ENCODE results near the gene HTT.

HTT gene

GRCh38 chr4:3267576-3268394 is 193.3 kb downstream of the HTT start:
- Histone ChIP-seq H3K27me3 (ENCODE audit: control insufficient read depth, insufficient read depth, low read length) (no peaks in the 10 kb centered on the region), H3K4me3 (ENCODE audit: low read depth, low read length) (no peak overlapping the region)

DNA sequence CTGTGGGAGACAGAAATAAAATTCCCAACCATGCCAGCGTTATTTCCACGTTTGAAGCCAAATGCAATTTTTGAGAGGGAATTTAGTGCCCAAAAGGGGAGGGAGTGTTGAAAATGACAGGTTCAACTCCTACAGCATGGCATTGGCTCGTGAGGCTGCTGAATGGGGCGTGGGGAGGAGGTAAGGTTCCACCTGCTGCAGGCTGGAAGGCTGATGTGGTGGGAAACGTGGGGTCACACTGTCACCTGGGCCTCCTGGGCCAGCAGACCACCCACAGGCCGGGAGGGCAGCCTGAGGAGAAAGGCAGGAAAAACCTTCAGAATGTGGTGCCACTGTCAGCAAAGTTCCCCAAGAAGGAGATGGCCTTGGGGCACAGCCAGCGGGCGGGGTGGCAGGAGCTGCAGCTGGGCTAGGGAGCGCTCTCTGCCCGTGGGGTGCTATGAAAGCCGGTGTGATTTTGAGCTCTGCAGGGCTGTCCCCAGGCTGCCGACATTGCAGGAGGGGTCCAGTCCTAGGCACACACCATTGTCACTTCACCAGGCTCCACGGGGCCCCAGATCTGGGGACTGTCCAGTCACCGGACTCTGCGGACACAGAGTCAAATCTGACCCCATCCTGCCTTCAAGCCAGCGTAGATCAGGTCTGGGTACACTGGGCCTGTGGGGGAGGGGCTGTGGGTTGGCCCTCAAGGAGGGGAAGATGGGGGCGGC is 194.1 kb downstream of the HTT start:
- H3K4me1 ChIP-seq (ENCODE audit: control insufficient read depth, insufficient read depth, low read length): no peaks in the 10 kb centered on the region
- no peaks in the 10 kb centered on the region for H3K27me3 ChIP-seq (ENCODE audit: control insufficient read depth, insufficient read depth, low read length)
- no peaks in the 10 kb centered on the region for H3K9me3 ChIP-seq (ENCODE audit: control insufficient read depth, insufficient read depth, low read length)
- no peak overlapping the region for H3K9ac ChIP-seq (ENCODE audit: low read depth, low read length)
- no peak overlapping the region for H3K4me3 ChIP-seq (ENCODE audit: low read depth, low read length)
- H3K36me3 ChIP-seq (ENCODE audit: control insufficient read depth, insufficient read depth, low read length): no peaks in the 10 kb centered on the region

More at GRCh38 chr4:3267576-3268394, 193.3 kb downstream of the HTT start:
- no peaks in the 10 kb centered on the region for H3K9me3 ChIP-seq (ENCODE audit: control insufficient read depth, insufficient read depth, low read length)
- no peaks in the 10 kb centered on the region for H3K4me1 ChIP-seq (ENCODE audit: control insufficient read depth, insufficient read depth, low read length)
- no peak overlapping the region for H3K9ac ChIP-seq (ENCODE audit: low read depth, low read length)
- no peaks in the 10 kb centered on the region for H3K36me3 ChIP-seq (ENCODE audit: control insufficient read depth, insufficient read depth, low read length)

DNA sequence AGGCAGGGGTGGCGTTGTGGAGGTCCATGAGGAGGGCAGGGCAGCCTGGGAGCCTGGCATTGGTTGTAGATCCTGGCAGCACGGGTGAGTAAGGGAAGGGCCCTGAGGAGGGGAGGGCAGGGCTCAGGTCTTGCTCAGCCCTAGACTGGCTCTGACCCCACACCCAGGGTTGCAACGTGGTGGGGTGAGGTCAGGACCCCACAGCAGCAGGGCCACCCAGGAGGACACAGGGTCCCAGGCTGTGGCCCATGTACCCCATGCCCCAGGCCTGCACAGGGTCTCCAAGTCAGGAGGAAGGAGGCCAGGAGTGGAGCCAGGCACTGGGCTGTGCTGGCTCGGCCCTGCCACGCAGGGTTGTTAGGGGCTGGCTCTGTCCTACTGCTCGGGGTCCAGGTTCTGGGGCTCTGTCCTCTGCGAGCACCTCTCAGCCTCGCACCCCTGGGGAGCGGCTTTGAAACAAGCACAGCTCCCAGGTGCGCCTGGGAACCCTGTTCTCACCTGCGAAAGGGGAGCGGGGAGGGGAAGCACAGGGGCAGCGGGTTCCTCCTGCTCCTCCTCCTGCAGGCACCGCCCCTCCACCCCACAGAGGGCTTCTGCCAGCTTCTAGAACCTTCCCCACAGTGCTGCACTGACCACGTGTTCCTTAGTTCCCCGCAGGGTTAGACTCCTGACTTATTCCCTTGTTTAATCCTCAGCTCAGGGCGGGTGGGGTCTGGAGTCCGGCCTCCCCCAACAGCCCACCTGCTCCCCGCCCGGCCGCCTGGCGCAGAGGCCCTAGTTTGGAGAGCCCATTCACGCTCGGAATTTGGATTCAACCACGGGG is 194.8 kb downstream of the HTT start:
- Histone ChIP-seq H3K9ac (ENCODE audit: low read depth, low read length) (no peak overlapping the region), H3K27me3 (ENCODE audit: control insufficient read depth, insufficient read depth, low read length) (no peaks in the 10 kb centered on the region), H3K4me3 (ENCODE audit: low read depth, low read length) (no peak overlapping the region), H3K36me3 (ENCODE audit: control insufficient read depth, insufficient read depth, low read length) (no peaks in the 10 kb centered on the region), H3K9me3 (ENCODE audit: control insufficient read depth, insufficient read depth, low read length) (no peaks in the 10 kb centered on the region), H3K4me1 (ENCODE audit: control insufficient read depth, insufficient read depth, low read length) (no peaks in the 10 kb centered on the region)

- Histone ChIP-seq H3K27me3 (ENCODE audit: control insufficient read depth, insufficient read depth, low read length) (no peaks in the 10 kb centered on the region), H3K4me3 (ENCODE audit: low read depth, low read length) (no peak overlapping the region), H3K4me1 (ENCODE audit: control insufficient read depth, insufficient read depth, low read length) (no peaks in the 10 kb centered on the region)
These were observed 195.6 kb downstream of the HTT start for GRCh38 chr4:3269991-3270611.

GRCh38 chr4:3271131-3271530 is 196.7 kb downstream of the HTT start:
- no peaks in the 10 kb centered on the region for H3K4me1 ChIP-seq (ENCODE audit: control insufficient read depth, insufficient read depth, low read length)
- no peak overlapping the region for H3K4me3 ChIP-seq (ENCODE audit: low read depth, low read length)
- no peaks in the 10 kb centered on the region for H3K9me3 ChIP-seq (ENCODE audit: control insufficient read depth, insufficient read depth, low read length)
- no peaks in the 10 kb centered on the region for H3K27me3 ChIP-seq (ENCODE audit: control insufficient read depth, insufficient read depth, low read length)
- H3K9ac ChIP-seq (ENCODE audit: low read depth, low read length): no peak overlapping the region
- no peaks in the 10 kb centered on the region for H3K36me3 ChIP-seq (ENCODE audit: control insufficient read depth, insufficient read depth, low read length)

More at GRCh38 chr4:3269991-3270611, 195.6 kb downstream of the HTT start:
- H3K9ac ChIP-seq (ENCODE audit: low read depth, low read length): no peak overlapping the region
- H3K9me3 ChIP-seq (ENCODE audit: control insufficient read depth, insufficient read depth, low read length): no peaks in the 10 kb centered on the region
- H3K36me3 ChIP-seq (ENCODE audit: control insufficient read depth, insufficient read depth, low read length): no peaks in the 10 kb centered on the region

DNA sequence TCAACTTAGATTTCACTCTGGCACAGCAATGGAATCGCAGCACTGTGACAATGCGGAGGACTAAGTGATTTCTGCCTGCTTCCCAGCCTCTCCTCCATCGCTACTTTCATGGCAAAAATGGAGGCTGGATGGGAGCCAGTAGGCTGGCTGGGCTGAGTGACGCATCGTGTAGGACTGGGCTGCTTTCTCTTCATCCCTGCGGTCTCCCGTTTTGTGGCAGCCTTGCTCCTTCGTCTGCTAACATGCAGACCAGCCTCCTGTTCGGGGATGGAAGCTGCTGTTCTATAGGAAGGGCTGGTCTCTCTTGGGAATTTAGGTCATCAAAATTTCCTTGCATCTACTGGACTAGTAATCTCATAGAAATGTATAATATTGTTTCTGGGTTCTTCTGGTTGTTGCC is 202.5 kb downstream of the HTT start:
- no peaks in the 10 kb centered on the region for H3K9me3 ChIP-seq (ENCODE audit: control insufficient read depth, insufficient read depth, low read length)

GRCh38 chr4:3280466-3280865 is 206.0 kb downstream of the HTT start:
- H3K4me1 ChIP-seq (ENCODE audit: control insufficient read depth, insufficient read depth, low read length): no peaks in the 10 kb centered on the region
- H3K9ac ChIP-seq (ENCODE audit: low read depth, low read length): no peak overlapping the region
- H3K4me3 ChIP-seq (ENCODE audit: low read depth, low read length): no peak overlapping the region
- H3K36me3 ChIP-seq (ENCODE audit: control insufficient read depth, insufficient read depth, low read length): no peaks in the 10 kb centered on the region
- no peaks in the 10 kb centered on the region for H3K9me3 ChIP-seq (ENCODE audit: control insufficient read depth, insufficient read depth, low read length)
- no peaks in the 10 kb centered on the region for H3K27me3 ChIP-seq (ENCODE audit: control insufficient read depth, insufficient read depth, low read length)

More for the DNA sequence above, 202.5 kb downstream of the HTT start:
- Histone ChIP-seq H3K4me3 (ENCODE audit: low read depth, low read length) (no peak overlapping the region), H3K4me1 (ENCODE audit: control insufficient read depth, insufficient read depth, low read length) (no peaks in the 10 kb centered on the region), H3K9ac (ENCODE audit: low read depth, low read length) (no peak overlapping the region), H3K36me3 (ENCODE audit: control insufficient read depth, insufficient read depth, low read length) (no peaks in the 10 kb centered on the region), H3K27me3 (ENCODE audit: control insufficient read depth, insufficient read depth, low read length) (no peaks in the 10 kb centered on the region)

- Histone ChIP-seq H3K4me1 (ENCODE audit: control insufficient read depth, insufficient read depth, low read length) (no peaks in the 10 kb centered on the region), H3K9ac (ENCODE audit: low read depth, low read length) (no peak overlapping the region), H3K27me3 (ENCODE audit: control insufficient read depth, insufficient read depth, low read length) (no peaks in the 10 kb centered on the region), H3K36me3 (ENCODE audit: control insufficient read depth, insufficient read depth, low read length) (no peaks in the 10 kb centered on the region), H3K4me3 (ENCODE audit: low read depth, low read length) (no peak overlapping the region), H3K9me3 (ENCODE audit: control insufficient read depth, insufficient read depth, low read length) (no peaks in the 10 kb centered on the region)
These were observed 209.0 kb downstream of the HTT start for GRCh38 chr4:3283483-3283882.

DNA sequence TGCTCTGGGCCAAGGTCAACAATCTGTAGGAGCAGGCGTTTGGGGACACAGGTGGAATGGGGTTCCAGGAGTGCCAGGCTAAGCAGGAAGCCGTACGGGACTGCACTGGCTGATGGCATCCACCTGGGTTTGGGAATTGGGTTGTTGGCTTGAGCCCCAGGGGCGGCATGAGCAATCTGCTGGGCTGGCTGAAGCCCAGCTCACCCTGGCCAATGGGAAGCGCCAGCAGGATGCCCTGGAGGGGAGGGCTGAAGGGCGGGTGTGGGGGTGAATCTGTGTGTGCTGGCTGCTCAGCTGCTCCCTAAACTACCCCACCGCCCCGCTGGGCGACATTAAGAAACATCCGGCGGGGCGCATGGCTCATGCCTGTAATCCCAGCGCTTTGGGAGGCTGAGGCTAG is 209.4 kb downstream of the HTT start:
- H3K9ac ChIP-seq (ENCODE audit: low read depth, low read length): no peak overlapping the region
- H3K36me3 ChIP-seq (ENCODE audit: control insufficient read depth, insufficient read depth, low read length): no peaks in the 10 kb centered on the region
- no peaks in the 10 kb centered on the region for H3K9me3 ChIP-seq (ENCODE audit: control insufficient read depth, insufficient read depth, low read length)
- no peak overlapping the region for H3K4me3 ChIP-seq (ENCODE audit: low read depth, low read length)
- H3K4me1 ChIP-seq (ENCODE audit: control insufficient read depth, insufficient read depth, low read length): no peaks in the 10 kb centered on the region
- no peaks in the 10 kb centered on the region for H3K27me3 ChIP-seq (ENCODE audit: control insufficient read depth, insufficient read depth, low read length)

DNA sequence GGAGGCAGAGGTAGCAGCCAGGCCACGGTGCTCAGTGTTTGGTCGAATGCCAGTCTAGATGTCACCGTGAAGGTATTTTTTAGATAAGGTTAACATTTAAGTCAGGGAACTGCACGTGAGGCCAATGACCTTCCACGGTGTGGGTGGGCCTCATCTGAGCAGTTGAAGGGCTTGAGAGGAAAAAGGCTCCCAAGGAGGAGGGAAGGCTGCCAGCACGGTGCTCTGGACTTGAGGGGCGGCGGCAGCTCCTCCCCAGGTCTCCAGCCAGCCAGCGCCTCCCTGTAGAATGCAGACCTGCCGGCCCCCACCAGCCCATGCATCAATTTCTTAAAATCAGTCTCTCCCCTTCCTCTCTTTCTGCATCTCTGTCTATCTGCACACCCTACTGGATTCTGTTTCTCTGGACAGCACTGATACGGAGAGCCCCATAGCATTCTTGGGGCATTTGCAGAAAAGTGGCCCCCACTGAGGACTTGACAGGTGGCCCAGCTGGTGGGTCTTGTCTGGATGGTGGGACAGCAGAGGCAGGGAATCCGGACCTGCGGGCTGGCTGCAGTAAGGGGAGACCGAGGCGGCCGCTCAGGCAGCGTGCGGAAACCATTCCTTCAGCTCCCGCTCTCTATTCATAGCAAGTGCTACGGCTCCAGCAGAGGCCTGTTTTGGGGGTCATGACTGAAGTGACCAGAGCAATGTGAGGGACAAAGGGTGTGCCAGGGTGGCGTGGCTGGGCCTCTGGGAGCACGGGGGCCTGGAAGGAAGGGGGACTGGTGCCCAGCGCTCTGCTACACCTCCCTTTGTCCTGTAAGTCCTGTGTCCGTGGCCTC is 210.5 kb downstream of the HTT start:
- Histone ChIP-seq H3K9me3 (ENCODE audit: control insufficient read depth, insufficient read depth, low read length) (no peaks in the 10 kb centered on the region), H3K9ac (ENCODE audit: low read depth, low read length) (no peak overlapping the region), H3K4me3 (ENCODE audit: low read depth, low read length) (no peak overlapping the region), H3K27me3 (ENCODE audit: control insufficient read depth, insufficient read depth, low read length) (no peaks in the 10 kb centered on the region), H3K4me1 (ENCODE audit: control insufficient read depth, insufficient read depth, low read length) (no peaks in the 10 kb centered on the region), H3K36me3 (ENCODE audit: control insufficient read depth, insufficient read depth, low read length) (no peaks in the 10 kb centered on the region)
